Cardiac muscle cell (in vitro differentiated cells and primary cell): Measurements from ENCODE around the gene ZEB2. TPM values are rescaled to one million over a fixed set of nuclear protein-coding genes. Genes with fewer than 3 reads are reported as not detected.
A peak's percentile ranks its signal among the peaks of the same experiment; 100 is the strongest.

Experiments
- DNase-seq, 2 donors: peaks; one replicate each; pipeline versions ENCODE4 v3.0.0 to v3.0.0-alpha.2; 2010 to 2017; ENCODE audit warnings: low read depth in 1 of 2, low spot score in 1 of 2
- H3K27ac ChIP-seq: fragments of 200-600 bp; sonication (generic); 2 replicates; pipeline ENCODE4 v1.5.1; 2016
- H3K27me3 ChIP-seq: fragments of 200-600 bp; sonication (generic); 2 replicates; pipeline ENCODE4 v1.6.0; 2016; ENCODE audit warnings: control low read depth
- H3K36me3 ChIP-seq: fragments of 200-600 bp; sonication (generic); 2 replicates; pipeline ENCODE4 v1.5.1; 2016; ENCODE audit warnings: control low read depth
- H3K4me1 ChIP-seq: fragments of 200-600 bp; sonication (generic); 2 replicates; pipeline ENCODE4 v1.8.1; 2017; ENCODE audit warnings: low read depth, mild to moderate bottlenecking, mixed run types
- H3K4me3 ChIP-seq: fragments of 200-600 bp; sonication (generic); 2 replicates; pipeline ENCODE4 v1.5.1; 2016; ENCODE audit warnings: mild to moderate bottlenecking
- H3K9me3 ChIP-seq: fragments of 200-600 bp; sonication (generic); 2 replicates; pipeline ENCODE4 v1.5.1; 2017; ENCODE audit warnings: low read depth, mild to moderate bottlenecking, control low read depth
- polyA plus RNA-seq: library from polyadenylated mRNA; unstranded; fragments of >200 nt; fragmentation: Nextera tagmentation; extraction: Ambion mirVana; gene quantifications from 2 replicates; pipeline ENCODE4 v1.2.1, GENCODE V29; 2016
- total RNA-seq: library from RNA; depleted of rRNA; stranded (reverse); fragments of >200 nt; gene quantifications from 2 replicates; pipeline ENCODE4 v1.2.3, GENCODE V29; 2016
- TF ChIP-seq, protein P1 (sequence below): IDR thresholded peaks from 2 replicates; pipeline ENCODE4 v1.5.1; 2012; ENCODE audit warnings: low read depth, mild to moderate bottlenecking, low read length

The ZEB2 gene
- total and polyA plus RNA-seq, 2 experiments from 2014 or later, result 16.8 to 41.2 TPM

DNA sequence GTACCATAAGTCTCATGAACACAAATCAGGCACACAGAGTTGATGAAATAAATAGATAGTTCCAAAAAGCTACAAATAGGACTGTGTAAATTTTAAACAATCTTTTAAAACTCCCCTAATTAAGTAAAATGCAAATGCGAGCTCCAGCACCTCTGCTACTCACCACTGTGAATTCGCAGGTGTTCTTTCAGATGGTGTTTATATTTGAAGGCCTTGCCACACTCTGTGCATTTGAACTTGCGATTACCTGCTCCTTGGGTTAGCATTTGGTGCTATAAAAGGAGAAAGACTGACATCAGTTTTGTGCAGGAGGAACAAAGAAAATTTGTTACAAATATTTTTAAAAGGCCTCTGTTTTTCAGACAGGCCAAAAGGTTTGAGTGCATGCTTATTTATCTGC lies 118.9 kb downstream of the ZEB2 start:
- Histone ChIP-seq H3K36me3 (peaks cover 41% of the 10 kb centered on the region), H3K4me1 (no peaks in the 10 kb centered on the region), H3K27ac (no peak overlapping the region), H3K9me3 (no peaks in the 10 kb centered on the region), H3K27me3 (no peaks in the 10 kb centered on the region), H3K4me3 (no peak overlapping the region)
- TF ChIP-seq, protein P1, sequence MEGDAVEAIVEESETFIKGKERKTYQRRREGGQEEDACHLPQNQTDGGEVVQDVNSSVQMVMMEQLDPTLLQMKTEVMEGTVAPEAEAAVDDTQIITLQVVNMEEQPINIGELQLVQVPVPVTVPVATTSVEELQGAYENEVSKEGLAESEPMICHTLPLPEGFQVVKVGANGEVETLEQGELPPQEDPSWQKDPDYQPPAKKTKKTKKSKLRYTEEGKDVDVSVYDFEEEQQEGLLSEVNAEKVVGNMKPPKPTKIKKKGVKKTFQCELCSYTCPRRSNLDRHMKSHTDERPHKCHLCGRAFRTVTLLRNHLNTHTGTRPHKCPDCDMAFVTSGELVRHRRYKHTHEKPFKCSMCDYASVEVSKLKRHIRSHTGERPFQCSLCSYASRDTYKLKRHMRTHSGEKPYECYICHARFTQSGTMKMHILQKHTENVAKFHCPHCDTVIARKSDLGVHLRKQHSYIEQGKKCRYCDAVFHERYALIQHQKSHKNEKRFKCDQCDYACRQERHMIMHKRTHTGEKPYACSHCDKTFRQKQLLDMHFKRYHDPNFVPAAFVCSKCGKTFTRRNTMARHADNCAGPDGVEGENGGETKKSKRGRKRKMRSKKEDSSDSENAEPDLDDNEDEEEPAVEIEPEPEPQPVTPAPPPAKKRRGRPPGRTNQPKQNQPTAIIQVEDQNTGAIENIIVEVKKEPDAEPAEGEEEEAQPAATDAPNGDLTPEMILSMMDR, result no peak
- no peak for DNase-seq

DNA sequence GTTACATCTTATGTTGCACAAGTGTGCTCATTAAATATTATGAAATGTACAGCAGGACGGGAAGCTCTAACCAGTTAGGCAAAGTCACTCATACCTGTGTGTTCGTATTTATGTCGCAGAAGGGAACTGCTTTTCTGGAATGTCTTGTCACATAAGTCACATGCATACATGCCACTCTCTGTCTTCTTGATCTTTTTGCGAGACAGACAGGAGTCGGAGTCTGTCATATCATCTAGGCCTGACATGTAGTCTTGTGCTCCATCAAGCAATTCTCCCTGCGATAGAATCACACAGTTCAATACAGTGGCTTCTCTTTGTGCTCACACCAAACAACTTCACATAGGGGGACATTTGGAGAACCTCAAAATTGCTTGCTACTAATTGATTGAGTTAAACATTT lies 123.6 kb downstream of the ZEB2 start:
- Histone ChIP-seq H3K36me3 (peaks cover 47% of the 10 kb centered on the region), H3K4me3 (no peak overlapping the region), H3K4me1 (no peaks in the 10 kb centered on the region), H3K9me3 (no peaks in the 10 kb centered on the region), H3K27ac (no peak overlapping the region), H3K27me3 (no peaks in the 10 kb centered on the region)
- TF ChIP-seq, protein P1, result no peak
- DNase-seq, result no peak

DNA sequence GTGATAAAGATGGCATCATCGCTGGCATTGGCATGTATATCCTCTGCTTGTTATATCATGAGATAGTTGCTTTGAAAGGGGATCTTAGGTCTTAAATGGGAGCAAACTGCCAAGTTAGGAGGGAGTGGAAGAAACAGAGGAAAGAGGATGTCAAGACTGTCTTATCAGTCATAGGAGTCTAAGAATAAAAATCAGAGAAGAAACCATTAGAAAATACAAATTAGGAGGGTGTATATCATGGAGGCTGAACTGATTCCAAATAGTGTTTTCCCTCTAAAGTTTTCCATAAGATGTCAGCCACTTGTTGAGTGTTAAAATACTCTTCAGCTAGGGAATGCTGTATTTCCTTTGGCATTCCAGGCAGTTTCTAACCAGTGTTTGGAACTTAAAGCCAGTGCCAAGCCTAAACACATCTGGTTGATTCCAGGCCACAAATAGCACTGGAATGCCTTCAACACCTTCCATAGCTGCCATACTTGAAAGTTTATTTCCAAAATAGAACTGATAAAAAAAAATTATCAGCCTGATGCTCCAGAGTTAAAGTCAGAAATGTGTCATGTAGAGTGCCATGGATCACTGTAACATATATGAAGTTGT lies 129.4 kb downstream of the ZEB2 start:
- H3K36me3 ChIP-seq, result peaks cover 17% of the 10 kb centered on the region
- peak; percentile 8 to 68 for DNase-seq
- TF ChIP-seq, protein P1, result no peak
- no peaks in the 10 kb centered on the region for H3K27me3 ChIP-seq
- H3K27ac ChIP-seq, result peak overlapping the region; percentile 0
- H3K4me3 ChIP-seq, result no peak overlapping the region
- H3K4me1 ChIP-seq, result peaks cover 3% of the 10 kb centered on the region
- no peaks in the 10 kb centered on the region for H3K9me3 ChIP-seq

DNA sequence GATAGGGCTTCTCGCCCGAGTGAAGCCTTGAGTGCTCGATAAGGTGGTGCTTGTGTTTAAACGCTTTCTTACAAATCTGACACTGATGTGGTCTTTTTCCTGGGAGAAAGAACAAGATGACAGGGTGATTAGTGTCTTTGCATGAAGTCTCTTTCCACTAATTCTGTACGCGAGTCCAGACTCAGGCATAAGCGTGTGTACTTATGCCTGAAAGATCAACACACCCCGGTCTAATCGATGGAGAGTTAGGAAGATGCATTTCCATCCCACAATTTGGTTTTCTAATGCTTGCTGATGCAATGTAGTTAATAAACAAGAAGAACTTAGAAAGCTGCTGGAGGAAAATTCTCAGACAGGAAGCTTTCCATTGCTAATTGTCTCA lies 130.0 kb downstream of the ZEB2 start:
- Histone ChIP-seq H3K4me3 (no peak overlapping the region), H3K36me3 (peaks cover 17% of the 10 kb centered on the region)

DNA sequence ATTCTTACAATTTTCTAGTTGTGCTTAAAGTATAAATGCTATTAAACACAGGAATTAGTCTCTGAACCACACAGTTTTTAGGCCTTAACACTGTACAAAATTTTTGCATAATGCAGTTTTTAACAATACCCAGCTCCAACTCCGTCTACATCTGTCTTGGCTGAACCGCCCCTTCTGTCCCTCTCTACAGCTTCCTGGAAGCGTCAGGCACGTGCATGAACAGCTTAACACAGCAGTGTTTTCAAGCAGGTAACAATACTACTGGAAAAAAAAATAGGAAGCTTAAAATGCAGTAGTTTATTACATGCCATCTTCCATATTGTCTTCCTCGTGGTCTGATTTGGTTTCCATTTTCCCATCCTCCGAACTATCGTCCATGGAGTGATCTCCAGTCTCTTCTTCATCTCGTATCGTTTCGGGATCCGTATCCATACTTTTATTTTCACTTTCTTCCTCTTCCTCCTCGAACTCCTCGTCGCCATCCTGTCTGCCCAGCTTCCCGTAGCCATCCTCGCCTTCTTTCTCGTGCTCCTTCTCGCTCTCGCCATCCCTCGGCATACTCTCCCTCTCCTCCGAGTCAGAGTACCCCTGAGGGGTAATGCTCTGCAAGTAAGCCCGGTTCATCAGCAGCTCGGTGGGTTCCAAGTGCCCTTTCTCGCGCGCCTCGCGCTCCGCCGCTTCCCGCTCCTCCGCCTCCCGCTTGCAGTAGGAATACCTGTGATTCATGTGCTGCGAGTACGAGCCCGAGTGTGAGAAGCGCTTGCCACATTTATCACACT lies 130.6 kb downstream of the ZEB2 start:
- Histone ChIP-seq H3K27me3 (no peaks in the 10 kb centered on the region), H3K4me1 (peaks cover 3% of the 10 kb centered on the region), H3K27ac (no peak overlapping the region), H3K36me3 (peaks cover 17% of the 10 kb centered on the region), H3K4me3 (no peak overlapping the region), H3K9me3 (no peaks in the 10 kb centered on the region)
- no peak for DNase-seq
- TF ChIP-seq, protein P1, result no peak

More for the DNA sequence above, 130.0 kb downstream of the ZEB2 start:
- DNase-seq, result no peak
- no peaks in the 10 kb centered on the region for H3K27me3 ChIP-seq
- peaks cover 3% of the 10 kb centered on the region for H3K4me1 ChIP-seq
- peak overlapping the region; percentile 0 for H3K27ac ChIP-seq
- no peaks in the 10 kb centered on the region for H3K9me3 ChIP-seq
- TF ChIP-seq, protein P1, result no peak
